Measurements from ENCODE around the gene HEY2. TPM values are rescaled to one million over a fixed set of nuclear protein-coding genes. Genes with fewer than 3 reads are reported as not detected.
A peak's percentile ranks its signal among the peaks of the same experiment; 100 is the strongest.

HEY2 gene
- total and polyA plus RNA-seq, 2 donors (not counting 1 experiment from before 2014, with no cell fraction given) = not detected

DNA sequence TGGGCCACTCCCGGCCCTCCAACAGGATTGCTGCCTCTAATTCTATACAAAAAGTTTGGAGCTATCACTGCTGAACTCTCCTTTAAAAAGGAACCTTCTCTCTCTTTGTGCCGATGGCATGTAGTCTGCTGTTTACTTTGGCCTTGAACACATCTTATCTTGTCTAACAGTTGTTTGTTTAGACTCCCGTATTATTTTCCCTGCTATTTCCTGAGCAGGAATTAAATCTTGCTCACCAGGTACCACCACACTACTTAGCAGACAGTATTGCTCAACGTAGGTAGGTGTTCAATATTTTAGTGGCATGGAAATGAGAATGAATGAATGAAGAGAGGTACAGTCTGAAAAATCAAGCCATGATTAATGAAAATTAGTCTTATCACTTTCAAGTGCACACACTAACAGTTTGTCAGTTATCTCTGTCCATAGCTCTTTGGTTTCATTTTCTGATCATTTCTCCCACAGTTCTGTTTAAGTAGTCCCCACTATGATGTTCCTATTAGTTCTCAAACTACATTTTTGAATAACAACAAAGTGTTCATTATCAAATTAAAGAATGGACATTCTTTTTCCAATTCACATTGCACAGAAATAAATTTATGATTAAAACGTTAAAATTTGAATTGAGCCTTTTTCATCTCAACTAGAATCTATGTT, 6.8 kb upstream of the HEY2 start:
- no peak for DNase-seq (ENCODE audit: low read depth in 2 of 2)
- no peak for TF ChIP-seq EZH2 (IDR thresholded peaks at IDR 0.05; ENCODE audit: low read length, missing control alignments)
- TF ChIP-seq, protein P1, sequence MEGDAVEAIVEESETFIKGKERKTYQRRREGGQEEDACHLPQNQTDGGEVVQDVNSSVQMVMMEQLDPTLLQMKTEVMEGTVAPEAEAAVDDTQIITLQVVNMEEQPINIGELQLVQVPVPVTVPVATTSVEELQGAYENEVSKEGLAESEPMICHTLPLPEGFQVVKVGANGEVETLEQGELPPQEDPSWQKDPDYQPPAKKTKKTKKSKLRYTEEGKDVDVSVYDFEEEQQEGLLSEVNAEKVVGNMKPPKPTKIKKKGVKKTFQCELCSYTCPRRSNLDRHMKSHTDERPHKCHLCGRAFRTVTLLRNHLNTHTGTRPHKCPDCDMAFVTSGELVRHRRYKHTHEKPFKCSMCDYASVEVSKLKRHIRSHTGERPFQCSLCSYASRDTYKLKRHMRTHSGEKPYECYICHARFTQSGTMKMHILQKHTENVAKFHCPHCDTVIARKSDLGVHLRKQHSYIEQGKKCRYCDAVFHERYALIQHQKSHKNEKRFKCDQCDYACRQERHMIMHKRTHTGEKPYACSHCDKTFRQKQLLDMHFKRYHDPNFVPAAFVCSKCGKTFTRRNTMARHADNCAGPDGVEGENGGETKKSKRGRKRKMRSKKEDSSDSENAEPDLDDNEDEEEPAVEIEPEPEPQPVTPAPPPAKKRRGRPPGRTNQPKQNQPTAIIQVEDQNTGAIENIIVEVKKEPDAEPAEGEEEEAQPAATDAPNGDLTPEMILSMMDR (conservative IDR thresholded peaks at IDR 0.05 in 1 of 2, IDR thresholded peaks at IDR 0.05 in 1 of 2; ENCODE audit: low read depth in 1 of 2, low read length in 2 of 2) = no peak
- peaks cover 22% of the 10 kb centered on the region for H3K27me3 ChIP-seq (ENCODE audit: control insufficient read depth, insufficient read depth, low read length)
- H3K4me3 ChIP-seq (replicated peaks in 1 of 4; ENCODE audit: control extremely low read depth in 1 of 4, insufficient read depth in 1 of 4, low read depth in 3 of 4, low read length in 4 of 4) = no peak overlapping the region
- no peaks in the 10 kb centered on the region for H4K20me1 ChIP-seq (ENCODE audit: control insufficient read depth, extremely low read depth, insufficient read depth, low read length)
- H3K36me3 ChIP-seq (ENCODE audit: control insufficient read depth, insufficient read depth, low read length) = no peaks in the 10 kb centered on the region
- no peak overlapping the region for H3K4me2 ChIP-seq (ENCODE audit: extremely low read depth, insufficient read depth, low read length)
- H3K9ac ChIP-seq (ENCODE audit: insufficient read depth, low read length) = no peak overlapping the region
- H3K79me2 ChIP-seq (ENCODE audit: control insufficient read depth, insufficient read depth, low read length) = no peaks in the 10 kb centered on the region
- no peaks in the 10 kb centered on the region for H3K4me1 ChIP-seq (ENCODE audit: control insufficient read depth, extremely low read depth, insufficient read depth, low read length)
- H2AFZ ChIP-seq (ENCODE audit: low read length) = no peak overlapping the region
- H3K9me3 ChIP-seq (ENCODE audit: control insufficient read depth, insufficient read depth, low read depth, low read length) = no peaks in the 10 kb centered on the region
- H3K27ac ChIP-seq (ENCODE audit: insufficient read depth, low read length) = no peak overlapping the region

DNA sequence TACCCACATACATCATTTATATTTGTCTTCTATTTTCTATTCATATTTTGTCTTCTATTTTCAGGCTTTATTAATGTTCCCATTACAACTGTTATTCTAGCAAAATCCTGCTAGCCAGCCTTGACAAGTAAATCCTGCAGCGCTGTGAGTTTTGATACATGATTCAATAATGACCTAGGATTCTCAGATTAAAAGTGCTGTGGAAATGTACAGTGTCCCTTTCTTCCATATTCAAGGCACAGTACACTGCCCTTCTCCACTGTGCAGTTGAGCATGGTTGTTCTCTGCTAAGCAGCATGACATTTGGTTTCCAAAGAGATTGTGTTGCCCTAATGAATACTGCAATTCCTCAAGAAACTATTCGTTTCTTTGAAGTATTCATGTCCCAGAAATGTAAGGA, 5.8 kb upstream of the HEY2 start:
- Histone ChIP-seq H3K36me3 (ENCODE audit: control insufficient read depth, insufficient read depth, low read length) (no peaks in the 10 kb centered on the region), H3K79me2 (ENCODE audit: control insufficient read depth, insufficient read depth, low read length) (no peaks in the 10 kb centered on the region), H3K27me3 (ENCODE audit: control insufficient read depth, insufficient read depth, low read length) (peaks cover 33% of the 10 kb centered on the region), H3K4me3 (replicated peaks in 1 of 4; ENCODE audit: control extremely low read depth in 1 of 4, insufficient read depth in 1 of 4, low read depth in 3 of 4, low read length in 4 of 4) (no peak overlapping the region), H2AFZ (ENCODE audit: low read length) (no peak overlapping the region), H3K9ac (ENCODE audit: insufficient read depth, low read length) (no peak overlapping the region), H3K4me2 (ENCODE audit: extremely low read depth, insufficient read depth, low read length) (no peak overlapping the region), H3K27ac (ENCODE audit: insufficient read depth, low read length) (no peak overlapping the region), H3K9me3 (ENCODE audit: control insufficient read depth, insufficient read depth, low read depth, low read length) (no peaks in the 10 kb centered on the region), H4K20me1 (ENCODE audit: control insufficient read depth, extremely low read depth, insufficient read depth, low read length) (no peaks in the 10 kb centered on the region), H3K4me1 (ENCODE audit: control insufficient read depth, extremely low read depth, insufficient read depth, low read length) (peaks cover 6% of the 10 kb centered on the region)
- TF ChIP-seq, protein P1 (conservative IDR thresholded peaks at IDR 0.05 in 1 of 2, IDR thresholded peaks at IDR 0.05 in 1 of 2; ENCODE audit: low read depth in 1 of 2, low read length in 2 of 2) = no peak
- TF ChIP-seq EZH2 (IDR thresholded peaks at IDR 0.05; ENCODE audit: low read length, missing control alignments) = no peak
- DNase-seq (ENCODE audit: low read depth in 2 of 2) = no peak

DNA sequence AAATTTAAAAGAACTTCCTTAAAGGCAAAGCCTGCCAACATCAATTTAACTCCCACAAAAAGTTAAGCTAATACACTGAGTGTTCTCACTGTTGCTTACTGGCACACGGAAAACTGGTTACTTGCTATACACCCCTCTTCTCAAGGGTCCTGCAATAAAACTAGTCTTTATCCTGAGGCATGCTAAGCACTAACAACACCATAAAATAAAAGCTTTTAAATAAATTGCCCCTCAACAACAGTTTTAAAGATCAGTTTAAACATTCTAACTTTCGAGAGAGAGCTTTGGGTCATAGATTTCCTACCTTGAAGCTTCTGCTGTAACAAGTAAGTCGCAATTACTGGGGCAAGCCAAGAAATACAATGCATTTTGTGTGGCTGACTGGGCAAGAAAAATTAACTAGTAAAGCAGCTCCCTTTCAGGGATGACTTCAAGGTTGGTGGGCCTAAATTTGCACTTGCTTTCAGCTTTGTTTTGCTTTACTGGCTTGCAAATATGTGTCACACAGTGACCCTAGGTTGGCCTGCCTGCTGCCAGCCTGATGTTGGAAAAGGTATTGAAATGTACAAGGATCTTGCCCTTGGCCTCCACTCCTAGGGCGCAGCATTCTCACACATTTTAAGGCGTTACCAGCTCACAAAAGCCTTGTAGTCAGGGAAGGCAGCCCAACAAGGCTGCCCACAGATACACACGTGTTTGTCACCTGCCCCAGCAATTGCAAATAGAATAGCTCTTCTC, 4.0 kb upstream of the HEY2 start:
- TF ChIP-seq, protein P1 (conservative IDR thresholded peaks at IDR 0.05 in 1 of 2, IDR thresholded peaks at IDR 0.05 in 1 of 2; ENCODE audit: low read depth in 1 of 2, low read length in 2 of 2) = no peak
- peak; percentile 36 for TF ChIP-seq EZH2 (IDR thresholded peaks at IDR 0.05; ENCODE audit: low read length, missing control alignments)
- peaks cover 41% of the 10 kb centered on the region for H3K27me3 ChIP-seq (ENCODE audit: control insufficient read depth, insufficient read depth, low read length)
- no peak overlapping the region for H3K9ac ChIP-seq (ENCODE audit: insufficient read depth, low read length)

More for the DNA sequence above, 4.0 kb upstream of the HEY2 start:
- no peak for DNase-seq (ENCODE audit: low read depth in 2 of 2)
- no peak overlapping the region for H3K27ac ChIP-seq (ENCODE audit: insufficient read depth, low read length)
- H3K79me2 ChIP-seq (ENCODE audit: control insufficient read depth, insufficient read depth, low read length) = no peaks in the 10 kb centered on the region
- H2AFZ ChIP-seq (ENCODE audit: low read length) = no peak overlapping the region
- H3K4me1 ChIP-seq (ENCODE audit: control insufficient read depth, extremely low read depth, insufficient read depth, low read length) = peaks cover 10% of the 10 kb centered on the region
- H3K36me3 ChIP-seq (ENCODE audit: control insufficient read depth, insufficient read depth, low read length) = no peaks in the 10 kb centered on the region
- H4K20me1 ChIP-seq (ENCODE audit: control insufficient read depth, extremely low read depth, insufficient read depth, low read length) = no peaks in the 10 kb centered on the region
- H3K4me3 ChIP-seq (replicated peaks in 1 of 4; ENCODE audit: control extremely low read depth in 1 of 4, insufficient read depth in 1 of 4, low read depth in 3 of 4, low read length in 4 of 4) = no peak overlapping the region
- H3K4me2 ChIP-seq (ENCODE audit: extremely low read depth, insufficient read depth, low read length) = no peak overlapping the region
- H3K9me3 ChIP-seq (ENCODE audit: control insufficient read depth, insufficient read depth, low read depth, low read length) = no peaks in the 10 kb centered on the region
